Sigmoid colon (tissue), 7 donors: Measurements from ENCODE around the gene MECR. TPM values are rescaled to one million over a fixed set of nuclear protein-coding genes. Genes with fewer than 3 reads are reported as not detected.

Experiments used
- DNase-seq: peaks from one replicate; pipeline ENCODE4 v3.0.0-alpha.2; 2019
- H3K27ac ChIP-seq, 4 donors: fragments of 200-600 bp; sonication (generic); one replicate each; pipeline ENCODE4 v1.5.1; 2016 to 2019; ENCODE audit warnings: mild to moderate bottlenecking in 1 of 4
- H3K27me3 ChIP-seq, 3 donors: fragments of 200-600 bp; sonication (generic); one replicate each; pipeline ENCODE4 v1.5.1; 2019; ENCODE audit warnings: mild to moderate bottlenecking in 1 of 3
- H3K36me3 ChIP-seq, 4 donors: fragments of 200-600 bp; sonication (generic); one replicate each; pipeline ENCODE4 v1.5.1; 2016 to 2019
- H3K4me1 ChIP-seq, 4 donors: fragments of 200-600 bp; sonication (generic); one replicate each; pipeline ENCODE4 v1.5.1; 2017 to 2019
- H3K4me3 ChIP-seq, 4 donors: fragments of 200-600 bp; sonication (generic); one replicate each; pipeline ENCODE4 v1.5.1; 2017 to 2019; ENCODE audit warnings: mild to moderate bottlenecking in 2 of 4, moderate library complexity in 1 of 4
- H3K9me3 ChIP-seq, 4 donors: fragments of 200-600 bp in 3 of 4; sonication (generic) in 3 of 4; one replicate each; pipeline versions ENCODE4 v1.5.1 to v1.6.1; 2013 to 2019
- EP300 ChIP-seq, 4 donors: sonication (generic); formaldehyde crosslinking; IDR thresholded peaks; one replicate each; pipeline ENCODE4 v1.6.1; 2017; ENCODE audit warnings: antibody characterized with exemption in 4 of 4
- POLR2A ChIP-seq, 2 donors: fragments of 450-650 bp; IDR thresholded peaks; one replicate each; pipeline ENCODE4 v1.6.1; 2016; ENCODE audit warnings: antibody characterized with exemption in 2 of 2, mild to moderate bottlenecking in 2 of 2, moderate library complexity in 2 of 2
- POLR2AphosphoS5 ChIP-seq, 4 donors: sonication (generic); formaldehyde crosslinking; IDR thresholded peaks; one replicate each; pipeline ENCODE4 v1.6.1; 2017; ENCODE audit warnings: antibody characterized with exemption in 4 of 4
- WGBS, 2 donors: extraction: QIAGEN DNeasy Blood & Tissue Kit; methylation state at CpG; one replicate each; pipeline ENCODE4 v1.1.7; 2013; 5-methylcytosine and 5-hydroxymethylcytosine counted together
- intact Hi-C: fragments of 100-400 bp; cut with DNase I; formaldehyde crosslinking; loops from one replicate; pipeline ENCODE4 v1.15.1; 2023
- polyA plus RNA-seq, 3 donors: library from polyadenylated mRNA; stranded (reverse); fragments of 200-250 nt; gene quantifications; one replicate each; pipeline ENCODE4 v1.2.3, GENCODE V29; 2013
- total RNA-seq, 4 donors: library from RNA; depleted of rRNA; stranded (reverse); fragments of >200 nt; gene quantifications; one replicate each; pipeline ENCODE4 v1.1.0, GENCODE V29; 2016
- TF ChIP-seq, protein P1 (sequence below), 4 experiments: fragments of 450-650 bp in 3 of 4; fragments of 200-600 bp in 1 of 4; IDR thresholded peaks; one replicate each; pipeline ENCODE4 v1.5.1; 2016 to 2019; ENCODE audit warnings: antibody characterized with exemption in 4 of 4, mild to moderate bottlenecking in 3 of 4, moderate library complexity in 2 of 4
- donor health status: healthy with polysubstance abuse.
- donor health status: Bipolar disorder and iron deficiency.
- donor health status: healthy.

The MECR gene
- total and polyA plus RNA-seq, 7 donors = 9.2 to 26.6 (median 17.1) TPM

DNA sequence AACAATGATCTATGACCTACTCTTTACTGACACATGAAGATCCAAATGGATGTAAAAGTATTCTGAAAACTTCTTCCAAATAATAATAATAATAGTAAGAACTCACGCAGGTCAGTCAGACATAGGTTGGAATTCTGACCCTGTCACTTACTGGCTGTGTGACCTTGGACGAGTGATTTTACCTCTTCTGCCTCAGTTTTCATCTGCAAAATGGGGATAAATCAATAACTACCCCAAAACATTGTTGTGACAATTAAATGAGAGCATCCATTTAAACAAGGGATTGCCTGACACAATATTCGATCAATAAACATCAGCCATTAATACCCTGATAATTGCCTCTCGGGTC lies 556 bp downstream of the MECR start:
- intact Hi-C loops = no loop called here
- peaks cover 0 to 16% (median 12%) of the 10 kb centered on the region in 4 donors for H3K4me1 ChIP-seq
- 6 to 7% methylated on average over 4 of the region's 4 CpGs for WGBS, 2 donors
- no peaks in the 10 kb centered on the region for H3K27me3 ChIP-seq
- no peak for TF ChIP-seq EP300 (IDR thresholded peaks at IDR 0.05)
- TF ChIP-seq, protein P1, sequence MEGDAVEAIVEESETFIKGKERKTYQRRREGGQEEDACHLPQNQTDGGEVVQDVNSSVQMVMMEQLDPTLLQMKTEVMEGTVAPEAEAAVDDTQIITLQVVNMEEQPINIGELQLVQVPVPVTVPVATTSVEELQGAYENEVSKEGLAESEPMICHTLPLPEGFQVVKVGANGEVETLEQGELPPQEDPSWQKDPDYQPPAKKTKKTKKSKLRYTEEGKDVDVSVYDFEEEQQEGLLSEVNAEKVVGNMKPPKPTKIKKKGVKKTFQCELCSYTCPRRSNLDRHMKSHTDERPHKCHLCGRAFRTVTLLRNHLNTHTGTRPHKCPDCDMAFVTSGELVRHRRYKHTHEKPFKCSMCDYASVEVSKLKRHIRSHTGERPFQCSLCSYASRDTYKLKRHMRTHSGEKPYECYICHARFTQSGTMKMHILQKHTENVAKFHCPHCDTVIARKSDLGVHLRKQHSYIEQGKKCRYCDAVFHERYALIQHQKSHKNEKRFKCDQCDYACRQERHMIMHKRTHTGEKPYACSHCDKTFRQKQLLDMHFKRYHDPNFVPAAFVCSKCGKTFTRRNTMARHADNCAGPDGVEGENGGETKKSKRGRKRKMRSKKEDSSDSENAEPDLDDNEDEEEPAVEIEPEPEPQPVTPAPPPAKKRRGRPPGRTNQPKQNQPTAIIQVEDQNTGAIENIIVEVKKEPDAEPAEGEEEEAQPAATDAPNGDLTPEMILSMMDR (IDR thresholded peaks at IDR 0.05) = no peak
- TF ChIP-seq POLR2AphosphoS5 (IDR thresholded peaks at IDR 0.05) = no peak
- TF ChIP-seq POLR2A (IDR thresholded peaks at IDR 0.05) = no peak
- H3K27ac ChIP-seq = peak overlapping the region; percentile 78 to 81 (median 78)
- H3K9me3 ChIP-seq = no peaks in the 10 kb centered on the region
- peak overlapping the region; percentile 68 to 77 (median 72) for H3K4me3 ChIP-seq
- peaks cover 0 to 4% (median 0%) of the 10 kb centered on the region in 4 donors for H3K36me3 ChIP-seq
- DNase-seq = no peak

DNA sequence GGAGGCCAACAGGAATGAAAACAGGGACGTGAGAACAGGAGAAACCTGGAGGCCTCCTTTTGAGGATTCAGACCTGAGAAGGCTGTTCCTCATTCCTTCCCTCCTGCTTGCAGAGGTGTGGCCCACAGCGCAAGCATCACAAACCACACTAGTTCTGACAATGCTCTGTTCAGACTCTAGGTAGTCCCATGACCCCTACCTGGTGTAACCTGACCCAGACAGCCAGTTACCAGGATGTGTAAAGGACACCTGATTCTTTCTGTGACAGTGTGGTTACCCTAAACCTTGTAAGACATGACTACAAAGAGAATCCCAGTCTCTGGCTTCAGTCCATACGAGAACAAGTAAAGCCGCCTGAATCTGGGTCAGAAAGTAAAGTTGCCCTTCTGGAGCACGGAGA lies 3.2 kb downstream of the MECR start:
- DNase-seq = no peak
- Histone ChIP-seq H3K4me1 (peaks cover 0 to 16% (median 12%) of the 10 kb centered on the region in 4 donors), H3K9me3 (no peaks in the 10 kb centered on the region), H3K4me3 (no peak overlapping the region), H3K36me3 (peaks cover 0 to 18% (median 3%) of the 10 kb centered on the region in 4 donors), H3K27me3 (no peaks in the 10 kb centered on the region), H3K27ac (no peak overlapping the region)
- TF ChIP-seq, protein P1 (IDR thresholded peaks at IDR 0.05) = no peak
- TF ChIP-seq POLR2A (IDR thresholded peaks at IDR 0.05) (no peak), EP300 (IDR thresholded peaks at IDR 0.05) (no peak), POLR2AphosphoS5 (IDR thresholded peaks at IDR 0.05) (no peak)
- intact Hi-C loops = no loop called here
- WGBS, 2 donors = 88 to 91% methylated on average over 5 of the region's 5 CpGs

DNA sequence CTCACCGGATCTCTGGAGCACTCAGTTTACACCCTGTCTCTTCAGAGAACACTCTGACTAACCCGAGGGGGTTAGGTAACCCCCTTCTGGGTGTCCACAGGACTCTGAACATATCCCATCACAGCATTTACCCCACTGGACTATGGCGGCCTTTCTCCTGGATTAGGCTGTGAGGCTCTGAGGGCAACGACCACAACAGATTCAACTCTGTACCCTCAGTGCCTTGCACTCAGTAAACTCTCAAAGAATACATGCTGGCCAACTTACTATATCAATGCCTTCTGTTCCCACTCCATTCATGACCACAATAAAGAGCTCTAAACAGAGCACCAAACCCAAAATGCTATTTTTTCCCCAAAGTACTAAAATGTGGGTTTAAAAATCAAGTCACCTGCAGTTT lies 5.4 kb downstream of the MECR start:
- H3K9me3 ChIP-seq = no peaks in the 10 kb centered on the region
- DNase-seq = no peak
- intact Hi-C loops = no loop called here
- H3K4me3 ChIP-seq = no peak overlapping the region
- WGBS, 2 donors = 86 to 94% methylated on average over 4 of the region's 4 CpGs
- H3K4me1 ChIP-seq = peaks cover 0 to 11% (median 10%) of the 10 kb centered on the region in 4 donors
- TF ChIP-seq POLR2A (IDR thresholded peaks at IDR 0.05) = no peak
- TF ChIP-seq EP300 (IDR thresholded peaks at IDR 0.05) = no peak
- no peak for TF ChIP-seq POLR2AphosphoS5 (IDR thresholded peaks at IDR 0.05)
- TF ChIP-seq, protein P1 (IDR thresholded peaks at IDR 0.05) = no peak
- H3K27ac ChIP-seq = no peak overlapping the region
- H3K27me3 ChIP-seq = no peaks in the 10 kb centered on the region
- peaks cover 0 to 24% (median 3%) of the 10 kb centered on the region in 4 donors for H3K36me3 ChIP-seq

DNA sequence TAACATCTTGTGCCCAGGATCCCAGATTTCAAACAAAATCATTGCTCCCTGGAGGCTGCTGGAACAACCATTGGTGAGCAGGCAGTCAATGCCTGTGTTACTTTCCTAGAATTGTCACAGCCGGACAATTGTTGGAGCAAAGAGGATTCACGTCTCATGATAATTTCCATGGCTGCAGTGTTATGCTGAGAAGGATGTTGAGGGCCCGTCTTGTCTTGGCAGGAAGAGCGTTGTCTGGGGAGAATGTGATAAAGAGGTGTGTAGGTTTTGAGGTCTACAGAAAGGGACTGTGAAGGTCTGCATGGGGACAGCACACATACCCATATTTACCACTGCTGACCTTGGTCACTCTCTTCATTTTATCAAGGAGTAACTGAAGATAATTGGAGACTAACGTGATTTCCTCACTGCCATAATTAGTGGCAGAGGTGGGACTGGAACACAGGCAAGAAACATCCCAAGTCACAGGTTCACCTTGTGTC lies 6.3 kb downstream of the MECR start:
- peaks cover 0 to 1% (median under 1%) of the 10 kb centered on the region in 4 donors for H3K4me1 ChIP-seq
- DNase-seq = no peak
- no peaks in the 10 kb centered on the region for H3K9me3 ChIP-seq
- TF ChIP-seq POLR2AphosphoS5 (IDR thresholded peaks at IDR 0.05) (no peak), EP300 (IDR thresholded peaks at IDR 0.05) (no peak), POLR2A (IDR thresholded peaks at IDR 0.05) (no peak)
- TF ChIP-seq, protein P1 (IDR thresholded peaks at IDR 0.05) = no peak
- H3K27ac ChIP-seq = no peak overlapping the region
- 93 to 95% methylated on average over 5 of the region's 5 CpGs for WGBS, 2 donors
- no peaks in the 10 kb centered on the region for H3K27me3 ChIP-seq
- no peak overlapping the region for H3K4me3 ChIP-seq
- intact Hi-C loops = no loop called here
- peaks cover 0 to 30% (median 3%) of the 10 kb centered on the region in 4 donors for H3K36me3 ChIP-seq

DNA sequence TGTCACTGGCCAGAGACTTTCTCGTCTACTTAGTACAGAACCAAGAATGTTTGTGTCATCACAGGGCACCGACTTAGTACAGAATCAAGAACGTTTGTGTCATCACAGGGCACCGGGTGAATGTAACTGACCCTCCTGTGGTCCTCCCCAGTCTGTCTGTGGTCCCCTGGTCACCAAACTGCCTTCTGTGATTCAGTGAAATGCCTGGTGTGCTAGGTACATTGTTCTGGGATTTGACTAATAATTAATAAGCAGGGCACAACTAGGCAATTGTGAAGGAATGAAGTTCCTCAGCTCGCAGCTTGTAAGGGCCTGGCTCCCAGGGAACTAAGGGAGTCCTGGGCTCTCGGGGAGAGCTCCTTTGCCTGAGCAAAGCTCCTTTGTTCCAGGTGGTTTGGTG lies 7.2 kb downstream of the MECR start:
- TF ChIP-seq POLR2AphosphoS5 (IDR thresholded peaks at IDR 0.05) = no peak
- no peak for TF ChIP-seq EP300 (IDR thresholded peaks at IDR 0.05)
- no peak for TF ChIP-seq POLR2A (IDR thresholded peaks at IDR 0.05)
- TF ChIP-seq, protein P1 (IDR thresholded peaks at IDR 0.05) = no peak
- WGBS, 2 donors = 85 to 91% methylated on average over 6 of the region's 6 CpGs
- Histone ChIP-seq H3K4me3 (no peak overlapping the region), H3K36me3 (peaks cover 0 to 35% (median 3%) of the 10 kb centered on the region in 4 donors), H3K4me1 (no peaks in the 10 kb centered on the region), H3K27me3 (no peaks in the 10 kb centered on the region), H3K27ac (no peak overlapping the region), H3K9me3 (no peaks in the 10 kb centered on the region)
- intact Hi-C loops = no loop called here
- no peak for DNase-seq
